ENCODE results near the gene AGAP1. TPM values are rescaled to one million over a fixed set of nuclear protein-coding genes. Genes with fewer than 3 reads are reported as not detected.

Gene AGAP1
- total RNA-seq, 1 donor from 2014 or later, result 54.7 TPM

GRCh38 chr2:235802542-235802941 is 308.7 kb downstream of the AGAP1 start:
- Mint-ChIP-seq H3K4me3 (no peak overlapping the region), H3K4me1 (peaks cover 22% of the 10 kb centered on the region), H3K27ac (ENCODE audit: unreplicated experiment) (no peak overlapping the region), H3K36me3 (ENCODE audit: low read depth) (peaks cover 19% of the 10 kb centered on the region), H3K27me3 (ENCODE audit: low read depth) (no peaks in the 10 kb centered on the region), H3K9me3 (no peaks in the 10 kb centered on the region)
- DNase-seq (ENCODE audit: low read depth, low spot score), result no peak
- TF ChIP-seq CTCF (conservative IDR thresholded peaks at IDR 0.05), result no peak

DNA sequence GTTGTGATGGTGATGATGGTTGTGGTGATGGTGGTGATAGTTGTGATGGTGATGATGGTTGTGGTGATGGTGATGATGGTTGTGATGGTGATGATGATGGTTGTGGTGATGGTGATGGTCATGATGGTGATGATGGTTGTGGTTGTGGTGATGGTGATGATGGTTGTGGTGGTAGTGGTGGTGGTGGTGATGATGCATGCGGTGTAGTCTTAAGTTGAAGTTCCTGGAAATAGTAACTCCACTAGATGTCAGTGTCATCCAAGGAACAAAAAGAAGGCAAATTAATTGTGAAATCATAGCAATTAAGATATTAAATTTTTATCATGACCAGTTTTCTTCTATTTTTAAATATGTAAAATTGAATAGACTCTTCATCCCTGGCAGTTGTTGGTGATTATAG is 309.2 kb downstream of the AGAP1 start:
- Mint-ChIP-seq H3K27me3 (ENCODE audit: low read depth) (no peaks in the 10 kb centered on the region), H3K4me3 (no peak overlapping the region), H3K9me3 (no peaks in the 10 kb centered on the region), H3K27ac (ENCODE audit: unreplicated experiment) (no peak overlapping the region), H3K4me1 (peaks cover 25% of the 10 kb centered on the region), H3K36me3 (ENCODE audit: low read depth) (peaks cover 18% of the 10 kb centered on the region)
- peak; percentile 35 for TF ChIP-seq CTCF (conservative IDR thresholded peaks at IDR 0.05)
- DNase-seq (ENCODE audit: low read depth, low spot score), result no peak

GRCh38 chr2:235804676-235805075 is 310.8 kb downstream of the AGAP1 start:
- DNase-seq (ENCODE audit: low read depth, low spot score), result no peak
- Mint-ChIP-seq H3K4me3 (no peak overlapping the region), H3K4me1 (peaks cover 25% of the 10 kb centered on the region), H3K27me3 (ENCODE audit: low read depth) (no peaks in the 10 kb centered on the region), H3K36me3 (ENCODE audit: low read depth) (peaks cover 7% of the 10 kb centered on the region), H3K9me3 (no peaks in the 10 kb centered on the region), H3K27ac (ENCODE audit: unreplicated experiment) (no peak overlapping the region)
- TF ChIP-seq CTCF (conservative IDR thresholded peaks at IDR 0.05), result no peak

DNA sequence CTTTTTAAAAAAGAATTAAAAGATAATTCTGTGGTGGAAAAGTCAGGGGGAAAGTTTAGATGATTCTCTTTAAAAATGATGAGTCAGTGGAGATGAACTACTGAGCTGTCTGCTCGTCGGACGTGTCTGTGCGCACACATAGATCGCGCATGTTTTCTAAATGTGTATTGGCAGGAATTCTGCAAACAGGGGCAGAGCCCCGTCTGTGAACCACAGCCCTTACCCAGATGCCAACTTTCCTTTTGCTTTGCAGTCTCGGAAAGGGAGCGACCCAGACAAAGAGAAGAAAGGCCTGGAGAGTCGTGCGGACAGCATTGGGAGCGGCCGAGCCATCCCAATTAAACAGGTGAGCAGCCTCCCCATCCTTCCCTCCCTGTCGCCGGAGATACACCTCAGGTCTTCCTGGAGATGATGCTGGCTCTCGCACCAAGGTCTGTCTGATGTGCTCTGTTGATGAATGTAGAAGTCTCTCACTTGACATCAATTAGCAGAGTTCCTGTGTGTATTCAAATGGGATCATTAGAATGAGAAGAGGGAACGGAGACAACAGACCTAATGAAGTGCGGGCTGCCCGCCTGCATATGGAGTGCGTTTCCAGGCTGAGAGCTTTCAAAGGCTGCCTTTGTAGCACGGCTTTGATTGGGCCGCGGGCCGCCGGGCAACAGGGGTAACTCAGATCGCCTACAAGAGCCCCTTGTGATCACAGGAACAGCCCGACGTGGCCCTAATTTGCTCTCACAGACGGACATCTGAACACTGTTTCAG is 313.3 kb downstream of the AGAP1 start:
- H3K36me3 Mint-ChIP-seq (ENCODE audit: low read depth), result peaks cover 7% of the 10 kb centered on the region
- DNase-seq (ENCODE audit: low read depth, low spot score), result peak; percentile 6
- no peaks in the 10 kb centered on the region for H3K27me3 Mint-ChIP-seq (ENCODE audit: low read depth)
- no peak for TF ChIP-seq CTCF (conservative IDR thresholded peaks at IDR 0.05)
- H3K27ac Mint-ChIP-seq (ENCODE audit: unreplicated experiment), result no peak overlapping the region
- no peaks in the 10 kb centered on the region for H3K9me3 Mint-ChIP-seq
- peaks cover 25% of the 10 kb centered on the region for H3K4me1 Mint-ChIP-seq
- H3K4me3 Mint-ChIP-seq, result no peak overlapping the region

GRCh38 chr2:235808366-235808765 is 314.5 kb downstream of the AGAP1 start:
- DNase-seq (ENCODE audit: low read depth, low spot score), result no peak
- Mint-ChIP-seq H3K4me1 (peaks cover 28% of the 10 kb centered on the region), H3K27me3 (ENCODE audit: low read depth) (no peaks in the 10 kb centered on the region), H3K9me3 (no peaks in the 10 kb centered on the region), H3K27ac (ENCODE audit: unreplicated experiment) (no peak overlapping the region), H3K36me3 (ENCODE audit: low read depth) (peaks cover 10% of the 10 kb centered on the region), H3K4me3 (no peak overlapping the region)
- no peak for TF ChIP-seq CTCF (conservative IDR thresholded peaks at IDR 0.05)

Data from neural crest cell (in vitro differentiated cells).